ENCODE results near the gene EEF1AKMT2.

DNA sequence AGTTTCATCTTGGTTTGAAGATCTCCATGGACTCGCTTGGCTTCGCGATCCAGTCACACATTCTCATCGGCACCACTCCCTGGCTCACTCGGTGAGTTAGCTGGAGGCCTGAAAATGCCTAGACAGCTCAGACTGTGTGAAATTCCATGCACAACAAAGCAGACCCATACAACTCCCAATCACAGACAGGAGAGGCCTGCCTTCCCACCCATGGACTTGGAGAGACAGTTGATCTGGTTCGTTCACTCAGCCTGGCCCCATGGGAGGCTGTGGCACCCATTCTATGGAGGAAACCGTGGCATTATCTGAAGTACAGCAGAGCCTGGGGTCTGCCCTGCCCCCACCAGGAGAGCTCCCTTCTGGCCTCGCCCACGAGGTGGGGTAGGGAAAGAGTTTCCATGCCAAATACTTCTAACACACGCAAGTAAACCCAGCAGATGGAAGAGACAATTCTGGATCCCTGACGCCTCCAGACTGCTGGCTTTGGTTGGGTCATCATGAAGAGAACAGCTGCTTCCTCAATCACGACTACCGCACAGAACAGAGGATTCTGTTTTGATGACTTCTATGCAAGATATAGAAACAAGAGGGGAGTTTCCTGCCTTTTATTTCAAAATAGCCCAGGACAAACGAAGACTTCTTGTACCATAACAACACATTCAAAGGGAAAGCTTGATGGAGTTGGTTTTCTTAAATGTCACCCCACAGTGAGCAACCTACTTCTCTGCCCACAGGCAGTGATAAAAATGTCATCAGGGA, 63.4 kb downstream of the EEF1AKMT2 start:
- no peak for TF ChIP-seq POLR2A (IDR thresholded peaks at IDR 0.05)
- TF ChIP-seq, protein P1, sequence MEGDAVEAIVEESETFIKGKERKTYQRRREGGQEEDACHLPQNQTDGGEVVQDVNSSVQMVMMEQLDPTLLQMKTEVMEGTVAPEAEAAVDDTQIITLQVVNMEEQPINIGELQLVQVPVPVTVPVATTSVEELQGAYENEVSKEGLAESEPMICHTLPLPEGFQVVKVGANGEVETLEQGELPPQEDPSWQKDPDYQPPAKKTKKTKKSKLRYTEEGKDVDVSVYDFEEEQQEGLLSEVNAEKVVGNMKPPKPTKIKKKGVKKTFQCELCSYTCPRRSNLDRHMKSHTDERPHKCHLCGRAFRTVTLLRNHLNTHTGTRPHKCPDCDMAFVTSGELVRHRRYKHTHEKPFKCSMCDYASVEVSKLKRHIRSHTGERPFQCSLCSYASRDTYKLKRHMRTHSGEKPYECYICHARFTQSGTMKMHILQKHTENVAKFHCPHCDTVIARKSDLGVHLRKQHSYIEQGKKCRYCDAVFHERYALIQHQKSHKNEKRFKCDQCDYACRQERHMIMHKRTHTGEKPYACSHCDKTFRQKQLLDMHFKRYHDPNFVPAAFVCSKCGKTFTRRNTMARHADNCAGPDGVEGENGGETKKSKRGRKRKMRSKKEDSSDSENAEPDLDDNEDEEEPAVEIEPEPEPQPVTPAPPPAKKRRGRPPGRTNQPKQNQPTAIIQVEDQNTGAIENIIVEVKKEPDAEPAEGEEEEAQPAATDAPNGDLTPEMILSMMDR (IDR thresholded peaks at IDR 0.05), result no peak
